HG02610 (cell line): Measurements from ENCODE around the gene PLXNA2.

ENCODE experiments used
- ATAC-seq: cut with Tn5 transposase; IDR thresholded peaks from one replicate; pipeline ENCODE4 v1.9.1; 2021; ENCODE audit warnings: mild to moderate bottlenecking, moderate library complexity; ENCODE audit not compliant: unreplicated experiment

Gene PLXNA2

GRCh38 chr1:208126108-208126507 lies 118.1 kb downstream of the PLXNA2 start:
- no peak for ATAC-seq

GRCh38 chr1:208122612-208123358 lies 121.4 kb downstream of the PLXNA2 start:
- no peak for ATAC-seq

DNA sequence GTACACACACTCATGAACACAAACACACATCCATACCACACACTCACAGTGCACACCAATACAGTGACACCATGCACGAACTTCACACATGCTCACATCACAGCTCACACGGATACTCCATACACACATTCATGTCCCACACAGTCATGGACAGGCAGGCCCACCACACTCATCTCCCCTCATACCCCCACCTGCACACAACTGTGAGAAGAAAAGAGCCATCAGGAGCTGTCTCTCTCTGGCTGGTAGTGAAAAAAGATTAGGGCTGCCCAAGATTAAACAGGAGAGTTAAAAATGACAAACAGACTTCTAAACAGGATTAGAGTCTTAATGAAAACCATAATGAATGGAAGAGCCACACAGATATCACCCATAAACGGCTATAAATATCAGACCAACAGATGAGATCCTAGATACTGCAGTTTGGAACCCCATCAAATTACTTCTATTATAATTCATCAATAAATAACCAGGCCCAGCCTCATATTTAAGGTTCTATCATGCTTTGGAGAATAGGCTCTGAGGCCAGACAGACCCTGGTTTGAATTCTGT lies 122.3 kb downstream of the PLXNA2 start:
- no peak for ATAC-seq

DNA sequence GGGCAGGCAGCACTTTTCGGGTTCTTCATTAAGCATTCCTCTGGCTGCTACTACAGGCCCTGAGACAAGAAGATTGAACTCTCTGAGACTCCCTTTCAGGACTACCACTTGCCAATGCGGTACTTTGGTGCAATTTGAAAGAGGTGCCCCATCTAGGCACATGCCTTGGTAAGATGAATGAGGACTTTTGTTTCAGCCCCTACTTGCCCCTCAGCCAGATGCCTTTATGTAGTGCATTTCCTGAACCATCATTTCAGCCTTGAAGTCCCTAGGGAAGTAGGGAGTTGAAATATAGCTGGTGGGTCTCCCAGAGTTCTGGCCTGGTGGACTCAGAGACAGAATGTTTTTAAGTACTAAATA lies 123.8 kb downstream of the PLXNA2 start:
- ATAC-seq = no peak

DNA sequence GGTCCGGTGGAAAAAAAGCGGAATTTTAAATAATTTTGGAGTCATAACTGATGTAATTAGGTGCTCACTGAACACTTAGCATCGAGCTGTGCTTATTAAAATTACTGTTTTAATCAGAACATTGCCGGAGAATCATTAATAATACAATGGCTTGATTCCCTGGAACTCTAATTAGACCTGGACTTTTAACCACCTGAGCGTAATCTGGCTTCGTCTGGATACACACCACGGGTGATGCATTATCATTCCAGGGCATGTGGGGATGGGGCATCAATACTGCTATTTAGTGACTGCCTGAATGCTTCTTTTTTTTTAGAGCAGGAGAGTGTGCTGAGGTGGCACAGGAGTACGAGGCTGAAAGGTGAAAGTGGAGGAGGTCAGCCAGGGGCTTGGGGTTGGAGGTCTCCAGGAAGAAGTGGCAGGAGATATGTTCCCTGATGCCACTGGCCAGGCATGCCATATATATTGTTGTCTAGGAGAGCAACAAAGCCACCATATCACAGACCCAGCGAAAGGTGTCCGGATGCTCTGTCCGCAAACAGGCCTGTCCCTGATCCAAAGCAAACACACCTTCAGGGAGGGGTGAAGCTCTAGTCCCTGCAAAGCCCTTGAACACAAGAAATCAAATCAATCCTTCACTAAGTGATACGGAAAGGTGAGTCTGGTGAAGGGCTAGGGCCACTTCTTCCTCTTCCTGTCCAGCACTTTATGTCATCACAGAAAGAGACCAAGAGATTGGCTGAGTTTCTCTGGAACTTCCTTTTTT lies 125.2 kb downstream of the PLXNA2 start:
- ATAC-seq = no peak

DNA sequence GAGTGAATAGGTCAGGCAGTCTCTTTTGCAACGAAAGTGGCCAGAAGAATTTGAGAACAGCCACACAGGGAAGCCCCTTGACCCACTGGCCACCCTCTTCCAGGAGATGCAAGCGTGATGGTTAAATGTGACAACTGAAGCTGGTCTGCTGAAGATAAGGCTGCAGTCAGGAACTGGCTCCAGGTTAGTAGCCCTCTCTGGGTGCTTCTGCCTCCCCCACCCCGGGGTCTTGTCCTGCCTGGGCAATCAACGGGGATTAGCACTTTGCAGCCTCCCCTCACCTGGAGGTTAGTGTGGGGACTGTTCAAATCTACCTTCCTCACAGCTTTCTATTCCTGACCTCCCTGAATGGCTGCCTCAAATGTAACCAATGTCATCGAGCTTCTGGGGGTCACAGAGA lies 125.9 kb downstream of the PLXNA2 start:
- ATAC-seq = no peak

GRCh38 chr1:208117826-208118225 lies 126.4 kb downstream of the PLXNA2 start:
- ATAC-seq = no peak

DNA sequence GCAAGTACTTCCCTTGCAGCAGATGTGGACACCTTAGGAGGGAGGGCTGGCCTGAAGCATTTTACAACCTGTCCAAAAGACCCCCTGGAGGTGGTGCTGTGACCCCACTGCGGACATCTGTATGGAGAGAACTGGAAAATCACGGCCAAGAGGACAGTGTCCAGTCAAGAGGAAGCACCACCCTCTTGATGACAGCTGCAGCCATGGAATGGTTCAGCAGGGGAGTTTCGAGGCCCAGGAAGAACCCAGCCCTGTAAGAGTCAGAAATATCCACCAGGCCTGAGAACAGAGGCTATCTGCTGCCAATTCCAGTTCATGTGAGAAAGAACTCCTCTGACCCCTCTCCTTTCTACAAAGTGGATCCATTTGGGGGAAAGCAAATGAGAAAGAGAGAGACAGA lies 126.8 kb downstream of the PLXNA2 start:
- no peak for ATAC-seq

DNA sequence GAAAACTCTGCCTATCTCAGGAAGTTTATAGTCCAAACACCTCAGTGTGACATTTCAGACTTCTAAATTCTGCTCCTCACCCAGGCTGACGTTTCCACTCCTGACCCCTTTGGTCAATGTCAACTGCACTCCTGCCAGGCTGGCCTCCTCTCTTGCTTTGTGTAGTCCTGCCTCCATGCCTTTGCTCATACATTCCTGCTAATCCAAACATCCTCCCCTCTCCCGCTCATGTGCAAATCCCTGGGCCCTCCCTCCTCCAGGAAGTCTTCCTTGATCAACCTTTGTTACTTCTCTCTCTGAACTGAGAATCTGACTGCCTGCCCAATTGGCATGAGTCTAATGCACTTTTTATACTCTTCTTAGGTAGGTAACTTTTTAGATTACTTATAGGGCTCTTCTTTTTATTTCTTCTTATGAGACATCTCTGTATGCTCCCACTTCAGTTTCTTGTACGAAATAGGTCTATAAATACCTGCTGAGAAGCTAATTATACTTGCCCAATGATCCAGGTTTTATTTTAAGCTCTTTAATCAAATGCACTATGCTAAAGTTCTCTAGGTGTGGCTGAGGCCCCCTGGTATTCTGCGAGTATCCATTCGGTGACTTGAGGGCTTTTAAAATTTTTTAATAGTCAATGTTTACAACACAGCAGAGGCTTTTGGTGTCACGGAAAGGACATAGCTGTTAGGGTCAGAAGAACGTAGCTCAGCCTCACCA lies 128.1 kb downstream of the PLXNA2 start:
- ATAC-seq = no peak

- ATAC-seq = no peak
Measured at GRCh38 chr1:208113011-208113410, 131.2 kb downstream of the PLXNA2 start.

- no peak for ATAC-seq
Measured at GRCh38 chr1:208112401-208112800, 131.8 kb downstream of the PLXNA2 start.

DNA sequence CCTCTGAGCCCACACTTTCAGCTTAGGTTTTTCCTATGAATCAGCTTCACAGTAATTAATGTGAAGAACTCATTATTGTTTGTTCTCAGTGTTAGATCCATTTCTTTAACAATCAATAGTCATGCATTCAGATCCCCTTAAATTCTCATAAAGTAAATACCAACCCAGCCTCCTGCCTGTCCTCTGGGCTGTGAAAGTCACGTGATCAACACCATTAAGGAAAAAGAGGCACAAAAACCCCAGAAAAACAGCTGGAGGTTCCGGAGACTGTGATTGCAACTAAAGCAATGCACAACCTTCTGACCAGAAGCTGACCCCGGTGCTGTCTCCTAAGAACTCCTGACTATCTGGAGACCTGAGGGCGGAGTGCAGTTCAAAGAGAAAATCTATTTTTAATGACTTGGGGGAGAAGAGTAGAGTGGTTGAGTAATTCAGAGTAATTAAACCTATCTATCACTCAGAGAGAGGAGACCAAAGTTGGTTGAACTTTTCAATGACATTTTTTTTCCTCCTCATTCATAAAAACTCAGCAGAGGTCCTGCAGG lies 132.5 kb downstream of the PLXNA2 start:
- no peak for ATAC-seq

DNA sequence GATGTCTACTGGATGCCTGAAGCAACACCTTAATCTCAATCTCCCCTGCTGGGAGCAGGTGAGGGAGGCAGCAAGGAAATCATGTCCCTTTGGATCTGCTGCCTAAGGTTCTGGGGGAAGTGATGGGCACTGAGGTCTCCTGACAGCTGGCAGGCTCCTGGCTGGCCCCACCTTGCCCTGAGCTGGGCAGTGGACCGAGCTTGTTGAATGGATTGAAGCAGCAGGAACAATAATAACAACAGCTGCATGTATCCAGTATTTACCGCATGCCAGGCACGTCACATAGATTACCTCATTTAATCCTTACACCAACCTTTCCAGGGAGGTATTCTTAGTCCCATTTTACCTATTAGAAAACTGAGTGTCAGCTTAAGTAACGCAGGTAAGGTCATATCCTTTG lies 133.9 kb downstream of the PLXNA2 start:
- ATAC-seq = no peak

DNA sequence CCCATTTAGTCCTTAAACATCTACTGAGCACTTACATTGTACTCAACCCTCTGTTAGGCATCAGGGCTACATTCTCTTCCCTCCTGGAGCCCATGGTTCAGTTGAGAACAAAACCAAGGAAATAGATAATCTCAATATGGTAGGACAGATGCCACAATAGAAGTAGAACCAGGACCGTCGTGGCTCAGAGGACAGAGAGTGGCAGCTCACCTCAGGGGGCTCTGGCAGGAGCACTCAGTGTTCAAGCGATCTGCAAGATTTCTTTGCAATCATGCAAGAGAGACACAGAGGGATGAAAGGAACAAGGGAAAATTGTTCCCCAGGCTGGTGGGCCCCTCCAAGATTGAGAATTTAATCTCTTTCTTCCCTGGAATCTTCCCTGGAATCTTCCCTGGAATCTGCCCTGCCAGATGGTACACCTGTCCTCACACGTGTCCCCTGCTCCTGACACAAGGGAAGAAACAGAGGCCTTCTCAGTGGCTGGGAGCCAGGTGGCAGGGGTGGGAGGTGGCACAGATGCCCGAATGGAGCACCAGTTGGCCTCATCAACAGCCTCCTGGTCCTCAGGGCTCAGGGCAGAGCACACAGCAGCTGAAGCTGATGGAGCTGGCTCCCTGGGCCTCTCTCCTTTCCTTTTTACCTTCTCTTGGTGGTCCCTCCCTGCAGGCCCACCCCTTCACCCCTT lies 135.4 kb downstream of the PLXNA2 start:
- ATAC-seq = no peak

DNA sequence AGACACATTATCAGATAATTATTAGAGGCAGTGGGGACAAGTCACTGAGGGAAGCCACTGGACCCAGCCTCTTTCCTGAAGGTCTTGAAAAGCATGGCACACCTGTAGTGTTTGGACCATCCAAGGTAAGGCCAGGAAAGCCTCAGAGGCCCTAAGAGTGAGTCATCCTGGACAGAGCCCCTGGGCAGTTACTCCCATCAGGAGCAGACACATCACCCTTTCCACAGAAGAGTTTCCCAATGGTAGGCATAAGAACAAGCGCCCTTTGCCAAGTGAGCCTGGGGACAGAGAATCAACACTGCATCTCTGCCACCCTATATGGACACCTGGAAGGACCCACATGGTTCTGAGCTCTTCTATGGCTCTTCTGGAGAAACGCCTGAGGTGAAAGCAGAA lies 136.0 kb downstream of the PLXNA2 start:
- ATAC-seq = no peak

GRCh38 chr1:208107425-208108212 lies 136.6 kb downstream of the PLXNA2 start:
- ATAC-seq = no peak

DNA sequence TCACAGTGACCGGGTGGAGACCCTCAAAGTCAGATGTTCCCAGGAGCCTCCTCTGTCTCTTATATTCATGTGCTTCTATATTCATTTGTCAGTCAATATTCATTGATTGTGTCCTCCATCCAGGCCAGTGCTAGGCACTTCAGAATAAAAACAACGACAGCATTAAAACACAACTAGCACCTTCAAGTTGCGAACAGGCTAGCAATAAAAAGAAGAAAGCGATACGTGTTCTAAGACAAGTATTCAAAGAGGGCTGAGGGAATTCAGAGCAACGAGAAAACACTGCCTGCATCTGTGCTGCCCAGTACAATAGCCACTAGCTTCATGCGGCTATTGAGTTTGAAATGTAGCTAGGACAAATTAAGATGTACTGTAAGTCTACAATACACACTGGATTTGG lies 138.0 kb downstream of the PLXNA2 start:
- no peak for ATAC-seq

- no peak for ATAC-seq
Measured at GRCh38 chr1:208105756-208106155, 138.4 kb downstream of the PLXNA2 start.

DNA sequence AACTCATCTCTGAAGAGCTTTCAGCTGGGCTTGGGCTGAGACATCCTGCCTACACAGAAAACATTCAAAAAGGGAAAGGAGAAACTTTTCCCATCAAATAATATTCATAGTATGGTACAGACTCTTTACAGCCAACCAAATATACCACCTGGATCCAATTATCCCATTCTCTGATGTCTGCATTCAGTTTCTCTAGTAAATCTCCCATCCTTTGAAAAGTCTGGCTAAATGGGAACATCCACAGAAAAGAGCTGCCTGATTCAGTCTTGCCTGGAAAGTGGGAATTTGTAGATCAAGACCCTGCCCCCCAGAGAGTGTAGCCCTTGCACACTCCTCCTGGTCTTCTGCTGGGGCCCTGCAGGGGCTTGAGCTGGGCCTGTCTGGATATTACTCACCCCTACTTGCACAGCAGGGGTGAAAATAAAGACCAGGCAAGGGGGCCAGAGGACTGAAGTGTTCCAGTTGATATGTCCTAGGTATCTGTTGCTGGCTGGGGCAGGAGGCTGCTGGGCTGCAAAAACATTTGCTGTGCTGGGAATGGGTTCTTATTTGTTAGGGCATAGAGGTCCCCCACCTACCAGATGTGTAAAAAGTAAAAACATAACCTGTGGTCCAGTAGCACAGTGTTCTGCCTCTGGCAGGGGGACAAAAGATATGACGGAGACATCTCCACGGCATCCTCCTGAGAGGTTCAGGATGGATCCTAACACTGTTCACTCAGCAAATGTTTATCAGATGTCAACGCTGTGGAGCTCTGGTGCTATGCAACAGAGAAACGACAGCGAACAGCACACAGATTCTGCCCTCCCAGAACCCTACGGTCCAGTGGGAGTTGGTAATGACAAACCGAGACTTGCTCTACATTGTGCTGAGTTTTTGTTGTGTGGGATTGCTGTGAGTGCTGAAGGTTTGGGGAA lies 140.3 kb downstream of the PLXNA2 start:
- no peak for ATAC-seq
